G401 (cell line): ENCODE measurements around the gene LTA4H. TPM values are rescaled to one million over a fixed set of nuclear protein-coding genes. Genes with fewer than 3 reads are reported as not detected.
"Not testable (repeated sequence)": the region's sequence is repeated elsewhere in the genome, so short reads cannot be mapped to it uniquely, and the experiment has no call there.

ENCODE experiments used
- DNase-seq: peaks from one replicate; pipeline ENCODE4 v3.0.0-alpha.2; 2015; ENCODE audit warnings: low spot score
- in situ Hi-C: cut with HindIII; loops from 2 replicates; pipeline ENCODE4 v1.10.0; 2016; ENCODE audit warnings: low sequenced_read_pairs, mixed read lengths
- total RNA-seq: library from RNA; depleted of rRNA; stranded (reverse); fragments of >200 nt; shearing (Covaris generic); gene quantifications from 2 replicates; pipeline ENCODE4 v1.2.3, GENCODE V29; 2014; rRNA removed

The LTA4H gene
- 121 and 165 TPM in 2 replicates for total RNA-seq

GRCh38 chr12:96035283-96036236 is at the start of gene LTA4H:
Gene LTA4H, minus strand, starts transcription at chr12:96035587. Its CDS starts 68 bp downstream, at chr12:96035519.
- DNase-seq = peak; percentile 99
- in situ Hi-C loops = no loop called here

- in situ Hi-C loops = no loop called here
- no peak for DNase-seq
Measured at GRCh38 chr12:96084624-96085023, 49.2 kb upstream of the LTA4H start.

- in situ Hi-C loops = no loop called here
- DNase-seq = no peak
Measured at GRCh38 chr12:96083020-96083719, 47.8 kb upstream of the LTA4H start.

GRCh38 chr12:96081596-96081995 is 46.2 kb upstream of the LTA4H start:
- in situ Hi-C loops = no loop called here
- DNase-seq = no peak

- in situ Hi-C loops = no loop called here
- peak; percentile 89 for DNase-seq
Measured at GRCh38 chr12:96078231-96079135, 43.1 kb upstream of the LTA4H start.

GRCh38 chr12:96077081-96077480 is 41.7 kb upstream of the LTA4H start:
- no peak for DNase-seq
- in situ Hi-C loops = no loop called here

- in situ Hi-C loops = no loop called here
- DNase-seq = no peak
Measured at GRCh38 chr12:96075560-96075959, 40.2 kb upstream of the LTA4H start.

GRCh38 chr12:96073346-96074330 is 38.3 kb upstream of the LTA4H start:
- no peak for DNase-seq
- in situ Hi-C loops = no loop called here

- peak; percentile 98 for DNase-seq
- in situ Hi-C loops = no loop called here
Measured at GRCh38 chr12:96070670-96071279, 35.4 kb upstream of the LTA4H start.

- in situ Hi-C loops = no loop called here
- DNase-seq = no peak
Measured at GRCh38 chr12:96069511-96070231, 34.3 kb upstream of the LTA4H start.

- in situ Hi-C loops = no loop called here
- no peak for DNase-seq
Measured at GRCh38 chr12:96068636-96069035, 33.2 kb upstream of the LTA4H start.

- no peak for DNase-seq
- in situ Hi-C loops = no loop called here
Measured at GRCh38 chr12:96068111-96068510, 32.7 kb upstream of the LTA4H start.

- DNase-seq, in situ Hi-C loops: not testable (repeated sequence)
Measured at GRCh38 chr12:96065776-96066175, 30.4 kb upstream of the LTA4H start.

- in situ Hi-C loops = no loop called here
- DNase-seq = no peak
Measured at GRCh38 chr12:96064966-96065365, 29.6 kb upstream of the LTA4H start.

- DNase-seq = no peak
- in situ Hi-C loops = no loop called here
Measured at GRCh38 chr12:96064271-96064670, 28.9 kb upstream of the LTA4H start.

GRCh38 chr12:96063046-96063445 is 27.7 kb upstream of the LTA4H start:
- no peak for DNase-seq
- in situ Hi-C loops = no loop called here

GRCh38 chr12:96061864-96062453 is 26.6 kb upstream of the LTA4H start:
- peak; percentile 88 for DNase-seq
- in situ Hi-C loops = no loop called here
